ENCODE measurements around the gene POPDC3.
"Not testable (repeated sequence)": the region's sequence is repeated elsewhere in the genome, so short reads cannot be mapped to it uniquely, and the experiment has no call there.

The POPDC3 gene, protein sequence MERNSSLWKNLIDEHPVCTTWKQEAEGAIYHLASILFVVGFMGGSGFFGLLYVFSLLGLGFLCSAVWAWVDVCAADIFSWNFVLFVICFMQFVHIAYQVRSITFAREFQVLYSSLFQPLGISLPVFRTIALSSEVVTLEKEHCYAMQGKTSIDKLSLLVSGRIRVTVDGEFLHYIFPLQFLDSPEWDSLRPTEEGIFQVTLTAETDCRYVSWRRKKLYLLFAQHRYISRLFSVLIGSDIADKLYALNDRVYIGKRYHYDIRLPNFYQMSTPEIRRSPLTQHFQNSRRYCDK

GRCh38 chr6:105179244-105180065 is at the start of gene POPDC3:
TSS of gene POPDC3 (minus strand) at chr6:105180014. CDS start at chr6:105161909, 18,105 bp downstream.
- peaks cover 41% of the 10 kb centered on the region for H3K27me3 Mint-ChIP-seq
- H3K36me3 Mint-ChIP-seq: no peaks in the 10 kb centered on the region
- H3K4me1 Mint-ChIP-seq: peaks cover 7% of the 10 kb centered on the region
- no peaks in the 10 kb centered on the region for H3K9me3 Mint-ChIP-seq
- no peak within 1 kb of the TSS for H3K27ac Mint-ChIP-seq
- no peak within 1 kb of the TSS for H3K4me3 Mint-ChIP-seq

GRCh38 chr6:105227295-105227767 is 47.5 kb upstream of the POPDC3 start:
- no peaks in the 10 kb centered on the region for H3K36me3 Mint-ChIP-seq
- H3K27ac Mint-ChIP-seq: no peak overlapping the region
- peaks cover 12% of the 10 kb centered on the region for H3K27me3 Mint-ChIP-seq
- H3K9me3 Mint-ChIP-seq: no peaks in the 10 kb centered on the region
- H3K4me3 Mint-ChIP-seq: no peak overlapping the region
- no peaks in the 10 kb centered on the region for H3K4me1 Mint-ChIP-seq

DNA sequence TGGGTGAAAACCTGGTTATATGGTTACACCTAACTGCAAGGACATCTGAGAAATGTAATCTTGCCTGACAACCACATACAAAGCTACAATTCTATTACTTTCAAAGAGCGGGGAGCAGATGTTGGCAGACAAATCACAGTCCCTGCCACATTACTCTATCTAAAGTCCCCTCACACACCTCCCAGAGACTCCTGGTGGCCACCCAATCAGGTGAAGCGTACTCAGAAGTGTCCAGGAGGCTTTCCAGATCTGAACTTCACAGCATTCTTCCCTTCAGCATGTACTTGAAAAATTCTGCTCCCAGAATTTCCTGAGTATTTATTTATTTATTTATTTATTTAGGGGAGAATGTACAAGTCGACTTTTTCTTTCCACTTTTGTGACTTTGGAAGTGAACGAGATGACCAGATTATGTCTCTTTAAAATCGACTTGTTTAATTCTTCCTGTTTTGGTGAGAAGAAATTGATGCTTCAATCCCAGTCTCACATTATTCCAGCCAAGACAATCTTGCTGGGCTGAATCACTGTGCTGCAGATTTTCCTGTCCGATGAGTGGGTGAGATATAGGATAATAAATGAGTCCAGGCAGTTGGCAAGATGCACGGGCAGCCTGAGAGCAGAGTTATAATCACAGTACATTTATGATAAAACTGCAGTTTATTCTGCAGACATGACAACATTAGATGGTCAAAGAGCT is 46.9 kb upstream of the POPDC3 start:
- H3K4me1 Mint-ChIP-seq: no peaks in the 10 kb centered on the region
- H3K9me3 Mint-ChIP-seq: no peaks in the 10 kb centered on the region
- no peak overlapping the region for H3K4me3 Mint-ChIP-seq
- no peak overlapping the region for H3K27ac Mint-ChIP-seq
- no peaks in the 10 kb centered on the region for H3K36me3 Mint-ChIP-seq
- H3K27me3 Mint-ChIP-seq: peaks cover 10% of the 10 kb centered on the region

- peaks cover 6% of the 10 kb centered on the region for H3K27me3 Mint-ChIP-seq
- no peaks in the 10 kb centered on the region for H3K9me3 Mint-ChIP-seq
- H3K4me3 Mint-ChIP-seq: no peak overlapping the region
- H3K4me1 Mint-ChIP-seq: no peaks in the 10 kb centered on the region
- no peaks in the 10 kb centered on the region for H3K36me3 Mint-ChIP-seq
- H3K27ac Mint-ChIP-seq: no peak overlapping the region
Observed at GRCh38 chr6:105223242-105223641, 43.4 kb upstream of the POPDC3 start.

DNA sequence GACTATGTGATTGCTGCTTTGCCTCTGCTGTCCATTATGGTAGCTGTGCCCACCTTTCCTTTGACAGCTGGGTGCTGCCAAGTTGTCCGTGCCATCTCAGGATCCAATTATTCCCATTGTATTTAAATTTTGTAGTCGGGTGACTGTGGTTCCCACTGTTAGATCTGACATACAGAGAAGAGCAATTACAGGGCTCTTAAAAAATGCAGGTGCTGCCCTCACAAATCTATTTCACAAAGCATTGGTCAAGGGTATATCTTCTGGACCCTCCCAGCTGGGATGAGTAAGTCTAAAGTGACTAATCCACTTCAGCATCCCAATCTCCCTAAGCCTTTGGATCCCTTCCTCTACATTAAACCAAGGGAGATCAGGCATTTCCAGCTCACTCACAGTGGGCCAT is 41.4 kb upstream of the POPDC3 start:
- H3K27me3 Mint-ChIP-seq, H3K9me3 Mint-ChIP-seq, H3K27ac Mint-ChIP-seq, H3K4me1 Mint-ChIP-seq, H3K36me3 Mint-ChIP-seq, H3K4me3 Mint-ChIP-seq: not testable (repeated sequence)

DNA sequence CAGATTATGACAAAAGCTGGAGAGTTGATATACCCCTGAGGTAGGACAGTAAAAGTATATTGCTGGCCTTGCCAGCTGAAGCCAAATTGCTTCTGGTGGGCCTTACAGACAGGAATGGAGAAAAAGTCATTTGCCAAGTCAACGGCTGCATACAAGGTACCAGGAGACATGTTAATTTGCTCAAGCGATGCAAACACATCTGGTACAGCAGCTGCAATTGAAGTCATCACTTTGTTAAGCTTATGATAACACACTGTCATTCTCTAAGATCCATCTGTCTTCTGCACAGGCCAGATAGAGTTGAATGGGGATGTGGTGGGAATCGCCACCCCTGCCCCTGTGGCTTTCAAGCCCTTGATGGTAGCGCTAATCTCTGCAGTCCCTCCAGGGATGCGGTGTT is 40.4 kb upstream of the POPDC3 start:
- Mint-ChIP-seq H3K9me3 (no peaks in the 10 kb centered on the region), H3K4me1 (no peaks in the 10 kb centered on the region), H3K4me3 (no peak overlapping the region), H3K36me3 (no peaks in the 10 kb centered on the region), H3K27me3 (peaks cover 7% of the 10 kb centered on the region), H3K27ac (no peak overlapping the region)

DNA sequence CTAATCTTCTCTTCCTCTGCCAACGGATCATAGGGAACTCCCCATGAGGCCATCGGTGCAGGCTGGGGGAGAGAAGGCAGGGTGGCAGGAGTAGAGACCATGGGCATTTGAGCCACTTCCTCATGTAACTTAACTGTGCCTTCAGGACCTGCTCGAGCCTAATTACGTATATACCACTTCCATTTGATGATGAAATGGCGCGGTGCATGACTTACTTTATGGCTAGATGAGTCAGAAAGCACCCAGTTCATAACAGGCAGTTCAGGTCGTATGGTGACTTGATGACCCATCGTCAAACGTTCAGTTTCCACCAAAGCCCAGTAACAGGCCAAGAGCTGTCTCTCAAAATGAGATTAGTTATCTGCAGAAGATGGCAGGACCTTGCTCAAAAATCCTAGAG is 39.4 kb upstream of the POPDC3 start:
- H3K4me3 Mint-ChIP-seq, H3K27ac Mint-ChIP-seq, H3K27me3 Mint-ChIP-seq: not testable (repeated sequence)

DNA sequence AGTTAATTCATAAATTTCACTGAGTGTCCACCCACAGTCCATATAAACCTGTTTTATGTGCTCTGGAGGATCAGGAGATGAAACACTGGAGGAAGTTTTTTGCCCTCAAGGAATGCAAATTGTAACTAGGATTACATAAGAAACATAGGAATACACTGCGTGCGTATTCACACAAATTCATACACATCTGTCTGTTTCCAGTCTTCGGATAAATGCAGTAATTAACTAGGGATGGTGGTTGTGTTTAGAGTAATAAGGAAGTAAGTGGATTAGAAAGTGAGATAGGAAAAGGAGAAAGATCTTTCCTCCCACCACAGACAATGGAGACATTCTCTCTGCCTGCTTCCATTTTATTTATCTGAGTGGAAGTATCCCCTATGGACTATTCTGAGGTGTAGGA is 35.7 kb upstream of the POPDC3 start:
- Mint-ChIP-seq H3K36me3 (no peaks in the 10 kb centered on the region), H3K4me3 (no peak overlapping the region), H3K27me3 (peaks cover 5% of the 10 kb centered on the region), H3K4me1 (no peaks in the 10 kb centered on the region), H3K9me3 (no peaks in the 10 kb centered on the region), H3K27ac (no peak overlapping the region)

More for the DNA sequence above, 39.4 kb upstream of the POPDC3 start:
- H3K4me1 Mint-ChIP-seq, H3K9me3 Mint-ChIP-seq, H3K36me3 Mint-ChIP-seq: not testable (repeated sequence)

DNA sequence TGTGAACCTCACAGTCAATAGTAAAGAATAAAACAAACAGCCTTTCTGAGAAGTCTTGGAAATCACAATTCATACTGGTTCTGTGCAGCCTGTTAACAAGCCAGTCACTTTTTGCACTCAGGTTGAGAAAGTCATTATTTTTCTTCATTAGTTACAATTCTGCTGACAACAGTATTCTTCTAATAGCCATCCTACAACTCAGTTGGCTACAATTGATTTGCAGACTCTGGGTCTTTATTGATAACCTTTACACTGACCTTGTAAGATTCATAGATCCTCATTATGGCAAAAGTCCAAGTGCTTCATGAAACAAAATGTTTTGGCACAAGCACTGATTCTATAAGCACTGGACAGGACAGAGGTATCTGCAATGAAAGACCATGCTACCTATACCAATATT is 34.9 kb upstream of the POPDC3 start:
- H3K9me3 Mint-ChIP-seq: no peaks in the 10 kb centered on the region

GRCh38 chr6:105213272-105213671 is 33.5 kb upstream of the POPDC3 start:
- no peak overlapping the region for H3K27ac Mint-ChIP-seq
- no peaks in the 10 kb centered on the region for H3K4me1 Mint-ChIP-seq
- no peaks in the 10 kb centered on the region for H3K9me3 Mint-ChIP-seq
- H3K27me3 Mint-ChIP-seq: peaks cover 7% of the 10 kb centered on the region
- no peaks in the 10 kb centered on the region for H3K36me3 Mint-ChIP-seq
- H3K4me3 Mint-ChIP-seq: no peak overlapping the region

More for the DNA sequence above, 34.9 kb upstream of the POPDC3 start:
- Mint-ChIP-seq H3K4me1 (no peaks in the 10 kb centered on the region), H3K27me3 (peaks cover 5% of the 10 kb centered on the region), H3K36me3 (no peaks in the 10 kb centered on the region), H3K27ac (no peak overlapping the region), H3K4me3 (no peak overlapping the region)

DNA sequence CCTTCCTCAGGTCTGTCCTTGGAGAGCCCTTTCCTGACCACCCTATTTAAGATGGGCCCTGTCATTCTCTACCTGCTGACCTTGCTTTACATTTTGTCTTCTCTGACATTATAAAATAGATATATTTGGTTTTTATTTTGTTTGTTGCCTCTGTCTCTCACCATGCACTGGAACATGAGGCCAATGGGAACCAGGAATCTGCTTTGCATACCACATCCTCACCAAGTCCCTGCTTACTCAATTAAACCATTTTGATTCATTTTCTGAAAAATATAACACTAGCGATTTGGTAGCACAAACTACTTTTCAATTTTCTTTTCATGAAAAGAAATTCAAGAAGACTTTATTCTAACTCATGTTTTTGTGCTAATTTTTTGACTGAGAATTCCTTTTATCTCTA is 32.8 kb upstream of the POPDC3 start:
- no peak overlapping the region for H3K27ac Mint-ChIP-seq
- peaks cover 7% of the 10 kb centered on the region for H3K27me3 Mint-ChIP-seq
- no peaks in the 10 kb centered on the region for H3K9me3 Mint-ChIP-seq
- H3K4me1 Mint-ChIP-seq: no peaks in the 10 kb centered on the region
- no peak overlapping the region for H3K4me3 Mint-ChIP-seq
- H3K36me3 Mint-ChIP-seq: no peaks in the 10 kb centered on the region

- H3K4me1 Mint-ChIP-seq: no peaks in the 10 kb centered on the region
- H3K36me3 Mint-ChIP-seq: no peaks in the 10 kb centered on the region
- H3K27ac Mint-ChIP-seq: no peak overlapping the region
- no peaks in the 10 kb centered on the region for H3K9me3 Mint-ChIP-seq
- H3K4me3 Mint-ChIP-seq: no peak overlapping the region
- peaks cover 6% of the 10 kb centered on the region for H3K27me3 Mint-ChIP-seq
Observed at GRCh38 chr6:105211831-105212230, 32.0 kb upstream of the POPDC3 start.

GRCh38 chr6:105210932-105211531 is 31.2 kb upstream of the POPDC3 start:
- no peaks in the 10 kb centered on the region for H3K9me3 Mint-ChIP-seq
- H3K4me3 Mint-ChIP-seq: no peak overlapping the region
- peaks cover 5% of the 10 kb centered on the region for H3K27me3 Mint-ChIP-seq
- H3K27ac Mint-ChIP-seq: no peak overlapping the region
- no peaks in the 10 kb centered on the region for H3K36me3 Mint-ChIP-seq
- H3K4me1 Mint-ChIP-seq: no peaks in the 10 kb centered on the region

DNA sequence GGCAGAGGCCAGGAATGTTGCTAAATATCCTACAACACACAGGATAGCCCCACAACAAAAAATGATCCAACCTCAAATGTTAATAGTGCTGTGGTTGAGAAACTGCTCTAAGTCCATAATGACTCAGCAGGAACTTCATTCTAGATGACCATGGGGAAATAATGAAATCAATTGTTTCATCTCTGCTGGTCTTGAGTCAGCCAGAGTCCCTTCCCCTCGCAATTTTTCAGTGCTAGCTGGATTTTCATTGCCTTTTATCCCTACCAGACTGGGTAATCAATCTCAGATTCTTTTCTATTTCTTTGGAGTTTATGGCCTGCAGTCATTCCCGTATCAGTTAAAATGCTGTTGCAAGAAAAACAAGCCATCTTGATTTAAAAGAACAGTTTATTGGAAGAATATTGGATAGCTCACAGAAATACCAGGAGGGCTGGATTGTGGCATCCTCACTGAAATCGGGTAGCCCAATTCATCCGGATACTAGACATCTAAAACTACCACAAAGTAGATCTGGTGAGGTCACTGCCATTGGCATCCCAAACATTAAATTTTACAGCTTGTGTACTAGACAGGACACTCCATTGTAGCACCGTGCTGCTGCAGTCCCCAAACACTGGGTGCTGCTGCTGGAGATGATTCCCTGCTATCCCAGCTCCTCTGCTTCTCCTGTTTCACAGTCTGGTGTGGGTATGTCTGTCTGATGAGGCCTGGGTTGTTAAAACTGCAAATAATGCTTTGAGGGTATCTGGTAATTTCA is 30.3 kb upstream of the POPDC3 start:
- no peak overlapping the region for H3K4me3 Mint-ChIP-seq
- no peaks in the 10 kb centered on the region for H3K4me1 Mint-ChIP-seq
- no peaks in the 10 kb centered on the region for H3K9me3 Mint-ChIP-seq

More for the DNA sequence above, 30.3 kb upstream of the POPDC3 start:
- Mint-ChIP-seq H3K36me3 (no peaks in the 10 kb centered on the region), H3K27ac (no peak overlapping the region), H3K27me3 (peaks cover 7% of the 10 kb centered on the region)
